ES-I3 (cell line): ENCODE measurements around the gene LIN37.
"Not testable (repeated sequence)": the region's sequence is repeated elsewhere in the genome, so short reads cannot be mapped to it uniquely, and the experiment has no call there.

Source experiments
- H3K36me3 ChIP-seq: 2 replicates; pipeline ENCODE4 v1.6.1; 2013; ENCODE audit warnings: mild to moderate bottlenecking, low read length, control low read depth, moderate library complexity; ENCODE audit not compliant: insufficient read depth
- H3K4me1 ChIP-seq: 2 replicates; pipeline ENCODE4 v1.6.1; 2013; ENCODE audit warnings: mild to moderate bottlenecking, control low read depth, low read length; ENCODE audit not compliant: insufficient read depth
- H3K9ac ChIP-seq: 2 replicates; pipeline ENCODE4 v1.6.1; 2013; ENCODE audit warnings: low read depth, mild to moderate bottlenecking, low read length, moderate library complexity
- H3K9me3 ChIP-seq: 2 replicates; pipeline ENCODE4 v1.6.1; 2013; ENCODE audit warnings: mild to moderate bottlenecking, low read length, moderate library complexity; ENCODE audit not compliant: control insufficient read depth, insufficient read depth

LIN37 gene

DNA sequence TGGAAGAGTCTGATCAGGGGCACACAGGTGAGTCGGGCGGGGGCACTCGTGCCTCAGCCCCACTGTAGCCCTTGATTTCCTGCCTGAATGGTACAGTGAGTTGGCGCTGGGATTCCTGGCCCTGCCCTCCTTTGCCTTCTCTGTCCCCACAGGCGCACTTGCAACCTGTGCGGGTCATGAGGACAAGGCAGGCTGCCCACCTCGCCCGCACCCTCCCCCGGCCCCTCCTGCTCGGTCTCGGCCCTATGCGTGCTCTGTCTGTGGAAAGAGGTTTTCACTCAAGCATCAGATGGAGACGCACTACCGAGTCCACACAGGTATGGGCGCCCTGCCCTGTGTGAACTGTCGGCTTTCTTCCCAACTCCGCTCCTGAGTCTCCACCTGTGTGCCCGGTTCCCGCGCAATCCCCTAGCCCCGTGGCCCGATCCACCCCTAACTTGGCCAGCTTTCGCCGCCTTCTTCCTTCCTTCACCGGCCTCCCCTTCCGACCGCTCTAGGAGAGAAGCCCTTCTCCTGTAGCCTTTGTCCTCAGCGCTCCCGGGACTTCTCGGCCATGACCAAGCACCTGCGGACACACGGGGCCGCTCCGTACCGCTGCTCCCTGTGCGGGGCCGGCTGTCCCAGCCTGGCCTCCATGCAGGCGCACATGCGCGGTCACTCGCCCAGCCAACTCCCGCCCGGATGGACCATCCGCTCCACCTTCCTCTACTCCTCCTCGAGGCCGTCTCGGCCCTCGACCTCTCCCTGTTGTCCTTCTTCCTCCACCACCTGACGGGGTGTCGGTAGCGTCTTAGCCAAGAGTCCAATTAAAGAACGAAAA lies 32.2 kb upstream of the LIN37 start:
- Histone ChIP-seq H3K9me3 (no peaks in the 10 kb centered on the region), H3K9ac (peak overlapping the region; percentile 80), H3K4me1 (peaks cover 7% of the 10 kb centered on the region), H3K36me3 (no peaks in the 10 kb centered on the region)

DNA sequence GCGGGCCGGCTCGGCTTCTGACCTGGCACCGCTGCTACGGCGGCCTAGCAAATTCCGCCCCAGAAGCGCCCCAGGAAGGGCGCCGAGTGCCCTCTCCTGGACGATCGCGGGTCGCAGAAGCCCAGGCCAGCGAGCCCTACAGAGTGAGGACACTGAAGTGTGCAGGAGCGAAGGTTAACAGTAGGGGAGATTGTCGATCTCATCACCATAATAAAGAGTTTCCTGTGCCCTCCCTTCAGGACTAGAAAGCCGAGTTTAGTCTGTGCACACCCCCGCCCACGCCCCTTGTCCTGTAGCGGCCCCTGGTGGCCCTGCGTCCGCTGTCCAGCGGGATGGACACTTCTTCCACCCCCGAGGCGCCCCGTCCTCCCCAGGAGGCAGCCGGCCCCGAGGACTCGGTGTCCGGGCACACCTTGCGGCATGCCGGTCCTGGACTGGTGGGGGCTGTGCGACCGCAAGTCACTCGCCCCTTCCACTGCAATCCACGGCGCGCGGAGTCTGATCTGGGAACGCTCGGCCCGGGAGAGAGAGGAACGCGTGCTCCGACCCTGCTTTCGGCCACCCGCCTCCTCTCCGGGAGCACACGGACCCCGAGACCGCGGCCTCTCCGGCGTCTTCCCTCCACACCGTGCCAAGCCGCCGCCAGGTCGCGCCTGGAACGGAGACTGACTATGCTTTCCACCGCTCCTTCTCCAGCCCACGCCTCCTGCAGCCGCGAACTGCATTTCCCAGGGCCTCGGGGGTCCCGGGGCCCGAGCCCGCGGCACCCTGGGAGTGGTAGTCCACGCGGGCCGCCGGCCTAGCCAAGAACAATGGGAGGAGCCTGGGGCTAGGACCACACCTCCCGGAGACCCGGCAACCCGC lies 31.3 kb upstream of the LIN37 start:
- Histone ChIP-seq H3K36me3 (no peaks in the 10 kb centered on the region), H3K9me3 (no peaks in the 10 kb centered on the region), H3K4me1 (peaks cover 6% of the 10 kb centered on the region), H3K9ac (peak overlapping the region; percentile 80)

DNA sequence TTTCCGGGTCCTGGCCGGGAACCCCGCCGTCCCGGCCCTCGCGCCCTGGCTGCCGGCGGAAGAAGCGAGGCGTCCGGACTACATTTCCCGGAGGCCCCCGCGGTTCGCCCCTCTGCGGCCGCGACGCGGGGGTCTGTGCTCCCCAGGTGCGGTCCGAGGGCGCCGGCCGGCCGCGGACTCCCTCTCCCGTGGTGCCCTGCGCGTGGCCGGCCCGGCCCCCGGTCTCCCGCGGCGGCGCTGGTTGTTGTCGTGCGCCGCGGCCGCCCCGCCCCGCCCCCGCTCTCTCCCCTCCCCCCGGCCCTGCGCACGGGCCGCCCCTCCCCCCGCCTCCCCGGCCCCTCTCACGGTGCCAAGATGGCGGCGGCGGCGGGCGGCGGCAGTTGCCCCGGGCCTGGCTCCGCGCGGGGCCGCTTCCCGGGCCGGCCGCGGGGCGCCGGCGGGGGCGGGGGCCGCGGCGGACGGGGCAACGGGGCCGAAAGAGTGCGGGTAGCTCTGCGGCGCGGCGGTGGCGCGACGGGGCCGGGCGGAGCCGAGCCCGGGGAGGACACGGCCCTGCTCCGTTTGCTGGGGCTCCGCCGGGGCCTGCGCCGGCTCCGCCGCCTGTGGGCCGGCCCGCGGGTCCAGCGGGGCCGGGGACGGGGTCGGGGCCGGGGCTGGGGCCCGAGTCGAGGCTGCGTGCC lies 30.6 kb upstream of the LIN37 start, which contains the start of gene KMT2B:
Gene KMT2B, plus strand, starts transcription at position 339 of the 680 bp plus-strand sequence. Its CDS starts 16 bp downstream, at position 355.
- H3K9me3 ChIP-seq: no peaks in the 10 kb centered on the region
- H3K9ac ChIP-seq: peak within 1 kb of the TSS; percentile 80

DNA sequence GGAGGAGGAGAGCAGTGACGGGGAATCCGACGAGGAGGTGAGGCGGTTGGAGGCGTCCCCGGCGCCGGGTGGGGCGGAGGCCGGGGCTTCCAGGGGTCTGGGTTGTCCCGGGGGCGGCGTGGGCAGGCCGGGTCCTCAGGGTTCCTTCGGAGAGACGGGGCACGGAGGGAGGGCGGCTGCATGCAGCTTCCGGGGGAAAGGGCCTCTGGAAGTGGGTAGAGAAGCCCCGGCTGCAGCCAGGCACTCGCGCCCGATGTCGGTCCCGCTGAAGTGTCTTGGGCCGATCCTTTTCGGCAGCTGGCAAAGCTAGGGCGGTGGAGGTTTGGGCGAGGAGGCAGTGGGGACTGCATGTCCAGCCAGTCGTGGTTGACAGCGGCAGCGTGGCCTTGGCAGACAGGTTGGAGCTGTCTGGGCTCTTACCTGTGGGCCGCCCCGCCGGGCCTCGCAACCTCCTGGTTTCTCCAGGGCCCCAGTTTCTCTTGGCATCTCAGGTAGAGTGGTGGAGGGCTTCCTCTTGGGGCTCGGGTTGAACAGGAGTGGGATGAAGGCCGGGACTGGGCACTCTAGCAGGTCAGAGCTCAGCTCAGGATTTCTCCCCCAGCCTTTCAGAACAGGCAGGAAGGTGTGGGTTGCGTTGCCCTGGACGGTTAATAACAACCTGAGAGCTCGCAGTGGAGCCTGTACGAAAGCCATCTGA lies 29.9 kb upstream of the LIN37 start:
- Histone ChIP-seq H3K9ac (peak overlapping the region; percentile 55), H3K4me1 (peaks cover 6% of the 10 kb centered on the region), H3K36me3 (peaks cover 5% of the 10 kb centered on the region; the same call in 1 of the 2 replicates), H3K9me3 (no peaks in the 10 kb centered on the region)

More for the DNA sequence above, 30.6 kb upstream of the LIN37 start, which contains the start of gene KMT2B:
- Histone ChIP-seq H3K36me3 (no peaks in the 10 kb centered on the region; the same call in 1 of the 2 replicates), H3K4me1 (peaks cover 6% of the 10 kb centered on the region)

DNA sequence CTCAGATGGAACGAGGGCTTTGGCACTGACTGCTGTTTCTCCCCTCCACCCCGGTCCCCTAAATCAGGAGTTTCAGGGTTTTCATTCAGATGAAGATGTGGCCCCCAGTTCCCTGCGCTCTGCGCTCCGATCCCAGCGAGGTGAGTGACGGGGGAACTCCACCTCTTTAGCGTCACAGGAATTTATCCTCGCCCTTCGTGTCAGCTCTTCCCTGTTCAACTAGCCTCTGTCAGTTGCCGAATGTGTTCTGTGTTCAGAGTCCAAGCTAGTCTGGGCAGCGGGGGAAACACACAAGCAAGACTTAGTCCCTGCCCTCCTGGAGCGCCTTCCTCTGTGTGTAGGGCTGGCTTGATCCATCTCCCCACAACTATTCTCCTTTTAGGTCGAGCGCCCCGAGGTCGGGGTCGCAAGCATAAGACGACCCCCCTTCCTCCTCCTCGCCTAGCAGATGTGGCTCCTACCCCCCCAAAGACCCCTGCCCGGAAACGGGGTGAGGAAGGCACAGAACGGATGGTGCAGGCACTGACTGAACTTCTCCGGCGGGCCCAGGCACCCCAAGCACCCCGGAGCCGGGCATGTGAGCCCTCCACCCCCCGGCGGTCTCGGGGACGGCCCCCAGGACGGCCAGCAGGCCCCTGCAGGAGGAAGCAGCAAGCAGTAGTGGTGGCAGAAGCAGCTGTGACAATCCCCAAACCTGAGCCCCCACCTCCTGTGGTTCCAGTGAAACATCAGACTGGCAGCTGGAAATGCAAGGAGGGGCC lies 28.8 kb upstream of the LIN37 start:
- peak overlapping the region; percentile 55; the same call in 1 of the 2 replicates for H3K9ac ChIP-seq
- H3K4me1 ChIP-seq: peaks cover 2% of the 10 kb centered on the region; the same call in 1 of the 2 replicates
- H3K9me3 ChIP-seq: no peaks in the 10 kb centered on the region
- H3K36me3 ChIP-seq: peaks cover 6% of the 10 kb centered on the region; the same call in 1 of the 2 replicates

DNA sequence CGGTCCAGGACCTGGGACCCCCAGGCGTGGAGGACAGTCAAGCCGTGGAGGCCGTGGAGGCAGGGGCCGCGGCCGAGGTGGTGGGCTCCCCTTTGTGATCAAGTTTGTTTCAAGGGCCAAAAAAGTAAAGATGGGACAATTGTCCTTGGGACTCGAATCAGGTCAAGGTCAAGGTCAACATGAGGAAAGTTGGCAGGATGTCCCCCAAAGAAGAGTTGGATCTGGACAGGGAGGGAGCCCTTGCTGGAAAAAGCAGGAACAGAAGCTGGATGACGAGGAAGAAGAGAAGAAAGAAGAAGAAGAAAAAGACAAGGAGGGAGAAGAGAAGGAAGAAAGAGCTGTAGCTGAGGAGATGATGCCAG lies 28.2 kb upstream of the LIN37 start:
- Histone ChIP-seq H3K4me1 (no peaks in the 10 kb centered on the region; the same call in 1 of the 2 replicates), H3K9me3 (no peaks in the 10 kb centered on the region), H3K36me3 (peaks cover 12% of the 10 kb centered on the region; the same call in 1 of the 2 replicates), H3K9ac (no peak overlapping the region)

DNA sequence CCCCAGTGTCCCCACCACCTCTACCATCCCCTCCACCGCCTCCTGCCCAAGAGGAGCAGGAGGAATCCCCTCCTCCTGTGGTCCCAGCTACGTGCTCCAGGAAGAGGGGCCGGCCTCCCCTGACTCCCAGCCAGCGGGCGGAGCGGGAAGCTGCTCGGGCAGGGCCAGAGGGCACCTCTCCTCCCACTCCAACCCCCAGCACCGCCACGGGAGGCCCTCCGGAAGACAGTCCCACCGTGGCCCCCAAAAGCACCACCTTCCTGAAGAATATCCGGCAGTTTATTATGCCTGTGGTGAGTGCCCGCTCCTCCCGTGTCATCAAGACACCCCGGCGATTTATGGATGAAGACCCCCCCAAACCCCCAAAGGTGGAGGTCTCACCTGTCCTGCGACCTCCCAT lies 27.7 kb upstream of the LIN37 start:
- H3K4me1 ChIP-seq: no peaks in the 10 kb centered on the region; the same call in 1 of the 2 replicates
- H3K36me3 ChIP-seq: peaks cover 14% of the 10 kb centered on the region; the same call in 1 of the 2 replicates
- no peak overlapping the region for H3K9ac ChIP-seq
- H3K9me3 ChIP-seq: no peaks in the 10 kb centered on the region

DNA sequence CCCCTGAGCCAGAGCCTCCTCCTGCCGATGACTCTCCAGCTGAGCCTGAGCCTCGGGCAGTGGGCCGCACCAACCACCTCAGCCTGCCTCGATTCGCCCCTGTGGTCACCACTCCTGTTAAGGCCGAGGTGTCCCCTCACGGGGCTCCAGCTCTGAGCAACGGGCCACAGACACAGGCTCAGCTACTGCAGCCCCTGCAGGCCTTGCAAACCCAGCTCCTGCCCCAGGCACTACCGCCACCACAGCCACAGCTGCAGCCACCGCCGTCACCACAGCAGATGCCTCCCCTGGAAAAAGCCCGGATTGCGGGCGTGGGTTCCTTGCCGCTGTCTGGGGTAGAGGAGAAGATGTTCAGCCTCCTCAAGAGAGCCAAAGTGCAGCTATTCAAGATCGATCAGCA lies 27.0 kb upstream of the LIN37 start:
- H3K4me1 ChIP-seq: no peaks in the 10 kb centered on the region; the same call in 1 of the 2 replicates
- no peaks in the 10 kb centered on the region for H3K9me3 ChIP-seq
- H3K9ac ChIP-seq: no peak overlapping the region
- H3K36me3 ChIP-seq: peaks cover 15% of the 10 kb centered on the region

DNA sequence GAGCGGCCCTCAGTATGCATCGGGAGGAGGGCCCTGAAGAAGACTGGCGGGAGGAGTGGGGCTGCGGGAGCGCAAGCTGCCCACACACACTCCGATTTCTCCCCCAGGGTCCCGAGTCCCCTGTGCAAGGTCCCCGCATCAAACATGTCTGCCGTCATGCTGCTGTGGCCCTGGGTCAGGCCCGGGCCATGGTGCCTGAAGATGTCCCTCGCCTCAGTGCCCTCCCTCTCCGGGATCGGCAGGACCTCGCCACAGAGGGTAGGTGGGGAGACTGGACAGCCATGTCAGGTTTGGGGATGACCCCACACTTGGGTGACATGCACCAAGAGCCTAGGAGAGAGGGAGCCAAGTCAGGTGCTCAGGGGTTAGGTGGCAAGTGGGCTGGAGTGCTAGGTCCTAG lies 25.9 kb upstream of the LIN37 start:
- Histone ChIP-seq H3K36me3 (peaks cover 16% of the 10 kb centered on the region), H3K4me1 (no peaks in the 10 kb centered on the region; the same call in 1 of the 2 replicates), H3K9ac (no peak overlapping the region), H3K9me3 (no peaks in the 10 kb centered on the region)

DNA sequence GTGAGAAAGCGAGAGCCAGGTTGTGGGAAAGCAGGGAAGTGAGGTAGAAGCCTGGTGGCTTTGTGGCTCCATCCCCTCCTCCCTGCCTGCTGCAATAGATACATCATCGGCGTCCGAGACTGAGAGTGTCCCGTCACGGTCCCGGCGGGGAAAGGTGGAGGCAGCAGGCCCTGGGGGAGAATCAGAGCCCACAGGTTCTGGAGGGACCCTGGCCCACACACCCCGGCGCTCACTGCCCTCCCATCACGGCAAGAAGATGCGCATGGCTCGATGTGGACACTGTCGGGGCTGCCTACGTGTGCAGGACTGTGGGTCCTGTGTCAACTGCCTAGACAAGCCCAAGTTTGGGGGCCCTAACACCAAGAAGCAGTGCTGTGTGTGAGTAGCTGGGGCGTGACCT lies 25.5 kb upstream of the LIN37 start:
- H3K36me3 ChIP-seq: peaks cover 16% of the 10 kb centered on the region

DNA sequence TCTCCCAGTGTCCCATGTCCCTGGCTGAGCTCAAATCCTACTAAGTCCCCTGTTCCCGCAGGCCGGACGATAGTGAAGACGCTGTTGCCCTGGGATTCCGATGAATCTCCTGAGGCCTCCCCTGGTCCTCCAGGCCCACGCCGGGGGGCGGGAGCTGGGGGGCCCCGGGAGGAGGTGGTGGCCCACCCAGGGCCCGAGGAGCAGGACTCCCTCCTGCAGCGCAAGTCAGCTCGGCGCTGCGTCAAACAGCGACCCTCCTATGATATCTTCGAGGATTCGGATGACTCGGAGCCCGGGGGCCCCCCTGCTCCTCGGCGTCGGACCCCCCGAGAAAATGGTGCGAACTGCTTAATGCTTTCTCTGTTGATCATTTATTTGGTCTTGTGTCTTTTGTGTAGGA lies 24.7 kb upstream of the LIN37 start:
- Histone ChIP-seq H3K9ac (no peak overlapping the region), H3K4me1 (no peaks in the 10 kb centered on the region; the same call in 1 of the 2 replicates), H3K9me3 (no peaks in the 10 kb centered on the region), H3K36me3 (peaks cover 16% of the 10 kb centered on the region)

More for the DNA sequence above, 25.5 kb upstream of the LIN37 start:
- Histone ChIP-seq H3K9me3 (no peaks in the 10 kb centered on the region), H3K4me1 (no peaks in the 10 kb centered on the region; the same call in 1 of the 2 replicates), H3K9ac (no peak overlapping the region)

DNA sequence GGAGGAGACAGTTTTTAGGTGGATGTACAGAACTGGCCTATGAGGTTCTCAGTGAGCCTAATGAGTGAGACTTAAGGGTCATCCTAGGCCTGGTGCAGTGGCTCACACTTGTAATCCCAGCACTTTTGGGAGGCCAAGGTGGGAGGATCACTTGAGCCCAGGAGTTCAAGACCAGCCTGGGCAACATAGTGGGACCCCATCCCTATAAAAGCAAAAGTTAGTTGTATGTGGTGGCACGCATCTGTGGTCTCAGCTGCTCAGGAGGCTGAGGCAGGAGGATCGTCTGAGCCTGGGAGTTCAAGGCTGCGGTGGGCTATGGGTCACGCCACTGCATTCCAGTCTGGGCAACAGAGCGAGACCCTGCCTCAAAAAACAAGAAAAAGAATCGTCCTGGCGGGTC lies 24.2 kb upstream of the LIN37 start:
- peaks cover 16% of the 10 kb centered on the region for H3K36me3 ChIP-seq
- not testable (repeated sequence) for H3K9ac ChIP-seq, H3K9me3 ChIP-seq, H3K4me1 ChIP-seq

DNA sequence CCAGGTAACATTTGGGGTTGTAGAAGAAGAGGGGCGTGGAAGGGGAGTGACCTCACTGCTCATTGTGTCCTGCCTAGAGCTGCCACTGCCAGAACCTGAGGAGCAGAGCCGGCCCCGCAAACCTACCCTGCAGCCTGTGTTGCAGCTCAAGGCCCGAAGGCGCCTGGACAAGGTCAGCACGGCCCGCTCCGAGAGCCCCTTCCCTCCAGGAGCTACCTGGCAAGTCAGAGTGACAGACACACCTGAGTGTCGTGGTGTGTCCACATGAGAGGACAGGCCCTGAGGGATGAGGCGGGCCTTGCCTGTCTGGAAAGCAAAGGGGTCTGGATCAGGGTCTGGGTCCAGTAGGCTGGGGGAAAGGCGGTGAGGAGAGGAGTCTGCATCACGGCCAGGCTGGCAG lies 23.8 kb upstream of the LIN37 start:
- Histone ChIP-seq H3K4me1 (no peaks in the 10 kb centered on the region), H3K9me3 (no peaks in the 10 kb centered on the region), H3K36me3 (peaks cover 16% of the 10 kb centered on the region), H3K9ac (no peak overlapping the region)
